BLaER1 treated with 17β-estradiol and CSF1 and Interleukin-3, amounts not matched to agents 10 nM and 100 nM (cell line): ENCODE data around the gene RNF150.

ENCODE experiments used
- H3K27ac ChIP-seq, 11 experiments: shearing (Covaris generic); formaldehyde crosslinking; 2 replicates each; pipeline ENCODE4 v1.8.1; 2022
- H3K27me3 ChIP-seq, 11 experiments: shearing (Covaris generic); formaldehyde crosslinking; 2 replicates each; pipeline ENCODE4 v1.8.1; 2022
- H3K36me3 ChIP-seq, 11 experiments: shearing (Covaris generic); formaldehyde crosslinking; 2 replicates each; pipeline ENCODE4 v1.8.1; 2022
- H3K4me1 ChIP-seq, 10 experiments: shearing (Covaris generic); formaldehyde crosslinking; 2 replicates each; pipeline ENCODE4 v1.8.1; 2022
- H3K4me2 ChIP-seq, 11 experiments: shearing (Covaris generic); formaldehyde crosslinking; 2 replicates each; pipeline ENCODE4 v1.8.1; 2022
- H3K4me3 ChIP-seq, 10 experiments: shearing (Covaris generic); formaldehyde crosslinking; 2 replicates each; pipeline ENCODE4 v1.8.1; 2022
- H3K9ac ChIP-seq, 11 experiments: shearing (Covaris generic); formaldehyde crosslinking; 2 replicates each; pipeline ENCODE4 v1.8.1; 2022
- H3K9me3 ChIP-seq, 11 experiments: shearing (Covaris generic); formaldehyde crosslinking; replicated peaks in 1 of 11; 2 replicates each; pipeline ENCODE4 v1.8.1; 2022
- H4K20me1 ChIP-seq, 11 experiments: shearing (Covaris generic); formaldehyde crosslinking; 2 replicates each; pipeline ENCODE4 v1.8.1; 2022
- Cebpa-rat ChIP-seq, 11 experiments: shearing (Covaris generic); IDR thresholded peaks; 2 replicates each; pipeline ENCODE4 v1.8.1; 2022

Gene RNF150

GRCh38 chr4:140906993-140907962 is 226.0 kb downstream of the RNF150 start:
- Histone ChIP-seq H3K27me3 (no peaks in the 10 kb centered on the region), H3K4me3 (no peak overlapping the region), H4K20me1 (no peaks in the 10 kb centered on the region), H3K27ac (no peak overlapping the region), H3K9ac (no peak overlapping the region), H3K4me2 (no peak overlapping the region), H3K36me3 (peaks cover 0 to 5% (median 0%) of the 10 kb centered on the region in 11 experiments; a peak in 2 of 22 replicates), H3K4me1 (no peaks in the 10 kb centered on the region), H3K9me3 (no peaks in the 10 kb centered on the region)
- TF ChIP-seq Cebpa-rat (IDR thresholded peaks at IDR 0.05): no peak

GRCh38 chr4:140904904-140905303 is 228.4 kb downstream of the RNF150 start:
- no peak for TF ChIP-seq Cebpa-rat (IDR thresholded peaks at IDR 0.05)
- no peaks in the 10 kb centered on the region for H3K9me3 ChIP-seq
- H4K20me1 ChIP-seq: no peaks in the 10 kb centered on the region
- H3K9ac ChIP-seq: no peak overlapping the region
- H3K27me3 ChIP-seq: no peaks in the 10 kb centered on the region
- no peaks in the 10 kb centered on the region for H3K36me3 ChIP-seq
- no peak overlapping the region for H3K4me2 ChIP-seq
- H3K27ac ChIP-seq: no peak overlapping the region
- no peak overlapping the region for H3K4me3 ChIP-seq
- H3K4me1 ChIP-seq: no peaks in the 10 kb centered on the region

- no peak for TF ChIP-seq Cebpa-rat (IDR thresholded peaks at IDR 0.05)
- Histone ChIP-seq H3K4me1 (no peaks in the 10 kb centered on the region), H3K9ac (no peak overlapping the region), H3K27me3 (no peaks in the 10 kb centered on the region), H3K27ac (no peak overlapping the region), H3K4me2 (no peak overlapping the region), H3K4me3 (no peak overlapping the region), H3K9me3 (no peaks in the 10 kb centered on the region), H4K20me1 (no peaks in the 10 kb centered on the region), H3K36me3 (no peaks in the 10 kb centered on the region)
Measured at GRCh38 chr4:140903522-140904475, 229.5 kb downstream of the RNF150 start.

- TF ChIP-seq Cebpa-rat (IDR thresholded peaks at IDR 0.05): no peak
- no peak overlapping the region for H3K27ac ChIP-seq
- no peaks in the 10 kb centered on the region for H3K4me1 ChIP-seq
- H4K20me1 ChIP-seq: no peaks in the 10 kb centered on the region
- H3K36me3 ChIP-seq: no peaks in the 10 kb centered on the region
- no peak overlapping the region for H3K4me3 ChIP-seq
- H3K4me2 ChIP-seq: no peak overlapping the region
- no peaks in the 10 kb centered on the region for H3K9me3 ChIP-seq
- no peaks in the 10 kb centered on the region for H3K27me3 ChIP-seq
- H3K9ac ChIP-seq: no peak overlapping the region
Measured at GRCh38 chr4:140901736-140902336, 231.4 kb downstream of the RNF150 start.

- TF ChIP-seq Cebpa-rat (IDR thresholded peaks at IDR 0.05): no peak
- H3K4me1 ChIP-seq: no peaks in the 10 kb centered on the region
- no peak overlapping the region for H3K27ac ChIP-seq
- H3K4me3 ChIP-seq: no peak overlapping the region
- no peaks in the 10 kb centered on the region for H3K27me3 ChIP-seq
- H3K36me3 ChIP-seq: no peaks in the 10 kb centered on the region
- no peaks in the 10 kb centered on the region for H3K9me3 ChIP-seq
- H3K9ac ChIP-seq: no peak overlapping the region
- H4K20me1 ChIP-seq: no peaks in the 10 kb centered on the region
- no peak overlapping the region for H3K4me2 ChIP-seq
Measured at GRCh38 chr4:140893939-140894338, 239.3 kb downstream of the RNF150 start.

- H3K9ac ChIP-seq: no peak overlapping the region
- no peaks in the 10 kb centered on the region for H3K4me1 ChIP-seq
- H3K4me2 ChIP-seq: no peak overlapping the region
- H3K4me3 ChIP-seq: no peak overlapping the region
- TF ChIP-seq Cebpa-rat (IDR thresholded peaks at IDR 0.05): no peak
- H3K36me3 ChIP-seq: no peaks in the 10 kb centered on the region
- no peaks in the 10 kb centered on the region for H3K27me3 ChIP-seq
- no peak overlapping the region for H3K27ac ChIP-seq
- no peaks in the 10 kb centered on the region for H4K20me1 ChIP-seq
- H3K9me3 ChIP-seq: peaks cover 0 to 8% (median 0%) of the 10 kb centered on the region in 11 experiments; a peak in 6 of 22 replicates
Measured at GRCh38 chr4:140888054-140888453, 245.2 kb downstream of the RNF150 start.

GRCh38 chr4:140887467-140887866 is 245.8 kb downstream of the RNF150 start:
- H3K27me3 ChIP-seq: no peaks in the 10 kb centered on the region
- no peak overlapping the region for H3K9ac ChIP-seq
- no peak overlapping the region for H3K4me3 ChIP-seq
- peaks cover 0 to 8% (median 0%) of the 10 kb centered on the region in 11 experiments; a peak in 6 of 22 replicates for H3K9me3 ChIP-seq
- H3K36me3 ChIP-seq: no peaks in the 10 kb centered on the region
- TF ChIP-seq Cebpa-rat (IDR thresholded peaks at IDR 0.05): no peak
- H3K4me2 ChIP-seq: no peak overlapping the region
- H4K20me1 ChIP-seq: no peaks in the 10 kb centered on the region
- no peak overlapping the region for H3K27ac ChIP-seq
- no peaks in the 10 kb centered on the region for H3K4me1 ChIP-seq

- no peaks in the 10 kb centered on the region for H4K20me1 ChIP-seq
- no peak overlapping the region for H3K9ac ChIP-seq
- no peaks in the 10 kb centered on the region for H3K4me1 ChIP-seq
Measured at GRCh38 chr4:140884431-140885058, 248.7 kb downstream of the RNF150 start.

More at GRCh38 chr4:140884431-140885058, 248.7 kb downstream of the RNF150 start:
- Histone ChIP-seq H3K4me3 (no peak overlapping the region), H3K9me3 (peaks cover 0 to 21% (median 5%) of the 10 kb centered on the region in 11 experiments; a peak in 15 of 22 replicates), H3K27ac (no peak overlapping the region), H3K36me3 (no peaks in the 10 kb centered on the region), H3K27me3 (no peaks in the 10 kb centered on the region), H3K4me2 (no peak overlapping the region)
- TF ChIP-seq Cebpa-rat (IDR thresholded peaks at IDR 0.05): no peak
